Activated B cell treated with CpG ODN at 0.5 μM for 24 hours (primary cell): Measurements from ENCODE around the gene ANKRD10. TPM values are rescaled to one million over a fixed set of nuclear protein-coding genes. Genes with fewer than 3 reads are reported as not detected.

Experiments
- ATAC-seq: fragments of 200-7000 bp; cut with Tn5 transposase; one replicate; pipeline ENCODE4 v1.10.0; 2021; ENCODE audit warnings: low read depth, mild to moderate bottlenecking, moderate library complexity
- CTCF ChIA-PET: fragments of 350-600 bp; sonication (Branson Sonifier 250); formaldehyde crosslinking; loops from one replicate; lab custom pipeline; 2021; ENCODE audit warnings: antibody characterized with exemption; lab: Charles Lee
- POLR2A ChIA-PET: fragments of 350-600 bp; sonication (Branson Sonifier 250); formaldehyde crosslinking; loops from one replicate; lab custom pipeline; 2021; ENCODE audit warnings: antibody characterized with exemption; lab: Charles Lee
- DNase-seq: peaks from one replicate; pipeline ENCODE4 v3.0.0; 2022
- H3K27ac Mint-ChIP-seq: one replicate; pipeline ENCODE4 v1.8.0; 2020; ENCODE audit warnings: mixed read lengths
- H3K27me3 Mint-ChIP-seq: one replicate; pipeline ENCODE4 v1.8.0; 2021; ENCODE audit warnings: mixed read lengths
- H3K36me3 Mint-ChIP-seq: one replicate; pipeline ENCODE4 v1.8.0; 2021; ENCODE audit warnings: low read depth, mixed read lengths
- H3K4me1 Mint-ChIP-seq: one replicate; pipeline ENCODE4 v1.8.0; 2021; ENCODE audit warnings: mixed read lengths
- H3K4me3 Mint-ChIP-seq: one replicate; pipeline ENCODE4 v1.8.0; 2020; ENCODE audit warnings: mild to moderate bottlenecking, mixed read lengths
- H3K9me3 Mint-ChIP-seq: one replicate; pipeline ENCODE4 v1.8.0; 2020; ENCODE audit warnings: mixed read lengths
- intact Hi-C: fragments of 100-400 bp; cut with micrococcal nuclease; formaldehyde crosslinking; loops from one replicate; pipeline ENCODE4 v1.15.1; 2024
- total RNA-seq: library from RNA; stranded (reverse); gene quantifications from 2 replicates; pipeline ENCODE4 v1.2.3, GENCODE V29; 2022
- TF ChIP-seq, protein P1 (sequence below): fragments of 200-600 bp; IDR thresholded peaks from one replicate; pipeline ENCODE4 v1.8.0; 2022; ENCODE audit warnings: antibody characterized with exemption, mild to moderate bottlenecking

The ANKRD10 gene
- total RNA-seq, 1 donor from 2014 or later: 256 TPM

DNA sequence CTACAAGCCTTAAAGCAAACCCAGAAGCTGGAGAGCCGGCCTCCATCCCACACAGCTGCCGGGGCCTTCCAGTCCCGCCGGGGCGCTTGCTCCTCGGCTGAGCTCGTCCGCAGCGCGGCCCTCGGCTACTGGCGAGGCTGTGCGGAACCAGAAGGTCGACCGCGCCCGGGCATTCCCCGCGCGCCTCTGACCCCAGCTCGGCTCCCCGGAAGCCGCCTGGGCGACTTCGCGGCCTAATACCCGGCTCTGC, 863 bp downstream of the ANKRD10 start:
- peak; percentile 3 for ATAC-seq
- H3K36me3 Mint-ChIP-seq: peaks cover 25% of the 10 kb centered on the region
- TF ChIP-seq, protein P1, sequence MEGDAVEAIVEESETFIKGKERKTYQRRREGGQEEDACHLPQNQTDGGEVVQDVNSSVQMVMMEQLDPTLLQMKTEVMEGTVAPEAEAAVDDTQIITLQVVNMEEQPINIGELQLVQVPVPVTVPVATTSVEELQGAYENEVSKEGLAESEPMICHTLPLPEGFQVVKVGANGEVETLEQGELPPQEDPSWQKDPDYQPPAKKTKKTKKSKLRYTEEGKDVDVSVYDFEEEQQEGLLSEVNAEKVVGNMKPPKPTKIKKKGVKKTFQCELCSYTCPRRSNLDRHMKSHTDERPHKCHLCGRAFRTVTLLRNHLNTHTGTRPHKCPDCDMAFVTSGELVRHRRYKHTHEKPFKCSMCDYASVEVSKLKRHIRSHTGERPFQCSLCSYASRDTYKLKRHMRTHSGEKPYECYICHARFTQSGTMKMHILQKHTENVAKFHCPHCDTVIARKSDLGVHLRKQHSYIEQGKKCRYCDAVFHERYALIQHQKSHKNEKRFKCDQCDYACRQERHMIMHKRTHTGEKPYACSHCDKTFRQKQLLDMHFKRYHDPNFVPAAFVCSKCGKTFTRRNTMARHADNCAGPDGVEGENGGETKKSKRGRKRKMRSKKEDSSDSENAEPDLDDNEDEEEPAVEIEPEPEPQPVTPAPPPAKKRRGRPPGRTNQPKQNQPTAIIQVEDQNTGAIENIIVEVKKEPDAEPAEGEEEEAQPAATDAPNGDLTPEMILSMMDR: no peak
- POLR2A ChIA-PET: interaction anchor here (0.5 to 3.7 kb wide), 17 partner anchors 9 to 1987 kb away, joined by 3 to 37 read pairs (median 5); partner anchors contain the start of genes CARS2, ING1 and RAB20
- CTCF ChIA-PET: interaction anchor here (0.9 to 1.5 kb wide), 5 partner anchors 10 to 154 kb away, joined by 3 to 7 read pairs (median 3); no protein-coding TSS in a partner anchor
- peak overlapping the region; percentile 89 for H3K27ac Mint-ChIP-seq
- H3K9me3 Mint-ChIP-seq: no peaks in the 10 kb centered on the region
- peak overlapping the region; percentile 89 for H3K4me3 Mint-ChIP-seq
- H3K27me3 Mint-ChIP-seq: no peaks in the 10 kb centered on the region
- peaks cover 61% of the 10 kb centered on the region for H3K4me1 Mint-ChIP-seq
- intact Hi-C loops: loop anchor here (2.0 kb wide), 2 partner anchors 51 to 133 kb away; no protein-coding TSS in a partner anchor
- no peak for DNase-seq

DNA sequence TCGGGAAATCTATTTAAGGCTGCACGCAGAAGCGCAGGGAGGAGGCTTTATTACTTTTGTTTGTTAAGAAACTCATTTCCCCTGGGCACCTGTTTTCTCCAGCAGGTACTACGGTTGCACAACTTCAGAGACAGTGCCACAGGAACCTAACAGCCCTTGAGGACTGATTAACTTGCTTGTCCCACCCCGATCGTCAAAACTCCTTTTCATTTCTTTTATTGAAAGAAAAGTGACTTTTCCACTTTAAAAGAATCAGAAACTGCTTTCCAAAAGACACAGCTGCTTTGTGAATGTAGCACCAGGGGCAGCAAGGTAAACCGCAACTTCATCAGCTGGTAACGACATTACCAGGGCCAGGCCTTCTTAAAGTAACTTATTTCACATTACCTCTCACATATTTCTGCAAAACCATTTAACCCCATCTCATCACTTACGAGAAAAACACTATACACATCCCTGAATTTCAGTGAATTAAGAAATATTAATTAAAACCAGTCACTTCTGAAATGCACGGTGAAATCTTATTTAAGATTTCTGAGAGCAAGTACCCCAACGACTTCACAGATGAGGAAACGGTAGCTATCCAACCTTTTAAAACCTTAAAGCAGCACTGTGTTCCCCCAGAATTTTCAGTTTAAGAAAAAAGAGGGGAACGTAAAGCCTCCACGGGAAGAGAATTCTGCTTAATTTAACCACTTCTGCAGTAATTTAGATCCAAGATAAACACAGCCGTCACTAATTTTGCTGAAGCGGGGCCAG, 1.4 kb downstream of the ANKRD10 start:
- no peak for ATAC-seq

DNA sequence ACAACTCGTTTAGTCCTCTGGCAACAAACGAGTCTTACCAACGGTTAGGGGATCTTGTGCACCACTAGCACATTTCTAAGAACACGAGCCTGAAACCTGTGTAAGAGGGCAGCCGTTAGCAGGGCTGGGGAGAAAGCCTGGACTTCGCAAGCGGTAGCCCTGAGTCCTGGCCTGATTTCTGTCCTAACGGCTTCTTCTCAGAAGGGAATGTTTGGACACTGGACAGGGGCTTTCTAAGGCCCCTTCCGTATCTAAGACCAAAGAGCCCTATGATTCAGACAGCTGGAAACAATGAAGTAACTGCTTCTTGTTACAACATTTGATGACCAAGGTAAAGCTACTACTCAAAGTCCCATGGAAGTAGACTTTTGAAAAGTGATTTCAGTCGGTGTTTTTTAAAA, 2.2 kb downstream of the ANKRD10 start:
- intact Hi-C loops: loop anchor here (1.0 kb wide), 1 partner anchor 7 kb away; no protein-coding TSS in a partner anchor
- TF ChIP-seq, protein P1: no peak
- H3K36me3 Mint-ChIP-seq: peaks cover 38% of the 10 kb centered on the region
- H3K4me1 Mint-ChIP-seq: peaks cover 71% of the 10 kb centered on the region
- CTCF ChIA-PET: interaction anchor here (0.6 kb wide), 1 partner anchor 319 kb away, joined by 3 read pairs; no protein-coding TSS in a partner anchor
- no peaks in the 10 kb centered on the region for H3K9me3 Mint-ChIP-seq
- DNase-seq (no peak), ATAC-seq (no peak)
- H3K4me3 Mint-ChIP-seq: peak overlapping the region; percentile 89
- H3K27me3 Mint-ChIP-seq: no peaks in the 10 kb centered on the region
- H3K27ac Mint-ChIP-seq: peak overlapping the region; percentile 59
- POLR2A ChIA-PET: interaction anchor here (1.2 to 3.7 kb wide), 5 partner anchors 11 to 260 kb away, joined by 4 to 37 read pairs (median 5); partner anchors contain the start of genes CARS2 and ING1

More for the DNA sequence above, 1.4 kb downstream of the ANKRD10 start:
- Mint-ChIP-seq H3K4me1 (peaks cover 65% of the 10 kb centered on the region), H3K27me3 (no peaks in the 10 kb centered on the region), H3K36me3 (peaks cover 30% of the 10 kb centered on the region), H3K27ac (peak overlapping the region; percentile 89), H3K4me3 (peak overlapping the region; percentile 89), H3K9me3 (no peaks in the 10 kb centered on the region)
- no peak for DNase-seq
- ChIA-PET POLR2A (interaction anchor here (0.5 to 3.7 kb wide), 19 partner anchors 8 to 1987 kb away, joined by 3 to 37 read pairs (median 5); partner anchors contain the start of genes CARS2, ING1 and RAB20), CTCF (interaction anchor here (0.5 to 1.5 kb wide), 6 partner anchors 11 to 154 kb away, joined by 3 to 7 read pairs (median 4); no protein-coding TSS in a partner anchor)
- TF ChIP-seq, protein P1: no peak
- intact Hi-C loops: loop anchor here (1.0 to 2.0 kb wide), 3 partner anchors 8 to 133 kb away; no protein-coding TSS in a partner anchor

DNA sequence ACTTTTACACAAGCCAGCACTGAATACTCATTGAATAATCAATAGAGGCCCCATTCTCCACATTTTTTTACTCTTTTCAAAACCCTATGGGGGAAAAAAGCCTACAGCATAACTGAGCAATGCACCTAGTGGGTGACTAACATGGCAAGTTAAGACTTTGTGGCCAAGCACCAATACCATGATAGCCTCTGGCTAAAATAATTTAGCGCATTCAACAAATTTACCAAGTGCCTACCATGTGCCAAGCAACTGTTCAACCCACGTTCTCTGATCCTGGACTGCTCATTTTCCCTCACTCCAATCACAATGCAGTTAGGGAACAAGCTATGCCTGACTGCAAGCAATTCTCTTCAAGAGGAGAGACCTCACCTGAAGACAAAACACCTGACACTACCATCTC, 3.0 kb downstream of the ANKRD10 start:
- TF ChIP-seq, protein P1: no peak
- Mint-ChIP-seq H3K4me3 (peak overlapping the region; percentile 35), H3K27me3 (no peaks in the 10 kb centered on the region), H3K9me3 (no peaks in the 10 kb centered on the region), H3K27ac (peak overlapping the region; percentile 18), H3K4me1 (peaks cover 68% of the 10 kb centered on the region), H3K36me3 (peaks cover 44% of the 10 kb centered on the region)
- intact Hi-C loops: no loop called here
- ATAC-seq (no peak), DNase-seq (no peak)
- POLR2A ChIA-PET: interaction anchor here (1.2 kb wide), 1 partner anchor 259 kb away, joined by 4 read pairs; no protein-coding TSS in a partner anchor
- CTCF ChIA-PET: no interaction called here
